H9 (cell line): ENCODE measurements around the gene CBR3. TPM values are rescaled to one million over a fixed set of nuclear protein-coding genes. Genes with fewer than 3 reads are reported as not detected.

Source experiments
- DNase-seq: peaks from one replicate; pipeline ENCODE4 v3.0.0-alpha.2; 2017
- H2AFZ ChIP-seq: one replicate; pipeline ENCODE4 v1.6.1; 2013; ENCODE audit warnings: mild to moderate bottlenecking, low read length, control low read depth, moderate library complexity
- H2AK5ac ChIP-seq: 2 replicates; pipeline ENCODE4 v1.6.1; 2013; ENCODE audit warnings: low read length, control low read depth, mixed read lengths; ENCODE audit not compliant: insufficient read length
- H2BK120ac ChIP-seq: one replicate; pipeline ENCODE4 v1.6.1; 2013; ENCODE audit warnings: low read depth, mild to moderate bottlenecking, low read length, control low read depth, inconsistent platforms; ENCODE audit not compliant: poor library complexity, severe bottlenecking
- H2BK12ac ChIP-seq: 2 replicates; pipeline ENCODE4 v1.6.1; 2013; ENCODE audit warnings: low read length, control low read depth, mixed read lengths, low read depth; ENCODE audit not compliant: insufficient read length
- H2BK15ac ChIP-seq: 2 replicates; pipeline ENCODE4 v1.6.1; 2013; ENCODE audit warnings: low read depth, low read length, control low read depth
- H2BK20ac ChIP-seq: one replicate; pipeline ENCODE4 v1.6.1; 2013; ENCODE audit warnings: low read depth, mild to moderate bottlenecking, low read length, control low read depth, inconsistent platforms; ENCODE audit not compliant: poor library complexity, severe bottlenecking
- H2BK5ac ChIP-seq: 2 replicates; pipeline ENCODE4 v1.6.1; 2013; ENCODE audit warnings: low read length, control low read depth, mixed read lengths; ENCODE audit not compliant: insufficient read length
- H3K14ac ChIP-seq: 2 replicates; pipeline ENCODE4 v1.6.1; 2013; ENCODE audit warnings: low read length, control low read depth; ENCODE audit not compliant: insufficient read depth
- H3K18ac ChIP-seq: 2 replicates; pipeline ENCODE4 v1.6.1; 2013; ENCODE audit warnings: low read depth, mild to moderate bottlenecking, mixed read lengths, low read length, control low read depth; ENCODE audit not compliant: insufficient read length
- H3K23ac ChIP-seq: 2 replicates; pipeline ENCODE4 v1.6.1; 2013; ENCODE audit warnings: low read length, control low read depth, mixed read lengths, low read depth; ENCODE audit not compliant: insufficient read length
- H3K23me2 ChIP-seq: 2 replicates; pipeline ENCODE4 v1.6.1; 2013; ENCODE audit warnings: low read depth, mild to moderate bottlenecking, mixed read lengths, low read length, control low read depth; ENCODE audit not compliant: insufficient read length, poor library complexity, severe bottlenecking
- H3K27ac ChIP-seq: 2 replicates; pipeline ENCODE4 v1.5.1; 2013; ENCODE audit warnings: low read length, control low read depth, mixed read lengths, low read depth; ENCODE audit not compliant: insufficient read length
- H3K27me3 ChIP-seq: 2 replicates; pipeline ENCODE4 v1.6.1; 2013; ENCODE audit warnings: low read length, control low read depth, inconsistent platforms; ENCODE audit not compliant: insufficient read depth
- H3K4ac ChIP-seq: 2 replicates; pipeline ENCODE4 v1.6.1; 2013; ENCODE audit warnings: low read depth, mild to moderate bottlenecking, control low read depth, inconsistent platforms, low read length, moderate library complexity
- H3K4me1 ChIP-seq: 2 replicates; pipeline ENCODE4 v1.6.1; 2013; ENCODE audit warnings: low read length, control low read depth, inconsistent platforms; ENCODE audit not compliant: insufficient read depth
- H3K4me2 ChIP-seq: 2 replicates; pipeline ENCODE4 v1.6.1; 2013; ENCODE audit warnings: low read length, control low read depth, mixed read lengths; ENCODE audit not compliant: insufficient read length, insufficient read depth
- H3K56ac ChIP-seq: 2 replicates; pipeline ENCODE4 v1.6.1; 2013; ENCODE audit warnings: low read depth, mild to moderate bottlenecking, mixed read lengths, low read length, control low read depth; ENCODE audit not compliant: insufficient read length
- H3K79me1 ChIP-seq: 2 replicates; pipeline ENCODE4 v1.6.1; 2013; ENCODE audit warnings: low read depth, mild to moderate bottlenecking, moderate library complexity, low read length, control low read depth, inconsistent platforms; ENCODE audit not compliant: insufficient read depth, poor library complexity, severe bottlenecking
- H3K79me2 ChIP-seq: 2 replicates; pipeline ENCODE4 v1.6.1; 2013; ENCODE audit warnings: low read length, control low read depth, inconsistent platforms; ENCODE audit not compliant: insufficient read depth
- H3K9ac ChIP-seq: 2 replicates; pipeline ENCODE4 v1.6.1; 2013; ENCODE audit warnings: low read length, control low read depth, mixed read lengths; ENCODE audit not compliant: insufficient read length; ENCODE audit errors: extremely low read depth
- H3K9me3 ChIP-seq: one replicate; pipeline ENCODE4 v1.6.1; 2013; ENCODE audit warnings: low read depth, low read length, inconsistent platforms; ENCODE audit not compliant: control insufficient read depth
- H3T11ph ChIP-seq: one replicate; pipeline ENCODE4 v1.6.1; 2013; ENCODE audit warnings: mild to moderate bottlenecking, low read length, control low read depth, inconsistent platforms
- H4K20me1 ChIP-seq: one replicate; pipeline ENCODE4 v1.6.1; 2013; ENCODE audit not compliant: control insufficient read depth, insufficient read length, insufficient read depth
- H4K5ac ChIP-seq: 2 replicates; pipeline ENCODE4 v1.6.1; 2013; ENCODE audit warnings: low read depth, mild to moderate bottlenecking, mixed read lengths, low read length, control low read depth; ENCODE audit not compliant: insufficient read length
- H4K8ac ChIP-seq: replicated peaks from 2 replicates; pipeline ENCODE4 v1.6.1; 2013; ENCODE audit warnings: low read length, control low read depth, mixed read lengths, low read depth; ENCODE audit not compliant: insufficient read length
- H4K91ac ChIP-seq: 2 replicates; pipeline ENCODE4 v1.6.1; 2013; ENCODE audit warnings: low read depth, mild to moderate bottlenecking, moderate library complexity, mixed read lengths, low read length, control low read depth; ENCODE audit not compliant: insufficient read length
- H3K27ac Mint-ChIP-seq, 3 experiments: 2 replicates in 2 of 3; 3 replicates in 1 of 3; pipeline ENCODE4 v1.8.0; 2020 to 2021; ENCODE audit warnings: mixed read lengths in 3 of 3, mild to moderate bottlenecking in 1 of 3, moderate library complexity in 1 of 3
- H3K27me3 Mint-ChIP-seq: 2 replicates; pipeline ENCODE4 v1.8.0; 2021; ENCODE audit warnings: low read depth, mild to moderate bottlenecking, moderate library complexity, mixed read lengths
- H3K36me3 Mint-ChIP-seq, 3 experiments: 2 replicates in 2 of 3; 3 replicates in 1 of 3; pipeline ENCODE4 v1.8.0; 2020 to 2021; ENCODE audit warnings: low read depth in 3 of 3, mixed read lengths in 3 of 3; ENCODE audit not compliant: insufficient read depth in 1 of 3
- H3K4me1 Mint-ChIP-seq, 2 experiments: 2 replicates each; pipeline ENCODE4 v1.8.0; 2020; ENCODE audit warnings: mixed read lengths in 2 of 2
- H3K4me3 Mint-ChIP-seq, 2 experiments: 2 replicates in 1 of 2; 3 replicates in 1 of 2; pipeline ENCODE4 v1.8.0; 2020 to 2021; ENCODE audit warnings: mild to moderate bottlenecking in 2 of 2, mixed read lengths in 2 of 2, moderate library complexity in 1 of 2
- H3K9me3 Mint-ChIP-seq, 2 experiments: 2 replicates in 1 of 2; 3 replicates in 1 of 2; pipeline ENCODE4 v1.8.0; 2020; ENCODE audit warnings: mild to moderate bottlenecking in 2 of 2, mixed read lengths in 2 of 2, moderate library complexity in 1 of 2
- CTCF ChIP-seq: fragments of 200-600 bp; sonication (generic); conservative IDR thresholded peaks from 3 replicates; pipeline ENCODE4 v1.8.0; 2021; ENCODE audit warnings: antibody characterized with exemption, mild to moderate bottlenecking
- WGBS: extraction: QIAGEN DNeasy Blood & Tissue Kit; methylation state at CpG from one replicate; pipeline ENCODE4 v1.1.7; 2013; ENCODE audit warnings: missing lambda C conversion rate, low lambda C conversion rate, mixed read lengths; ENCODE audit not compliant: insufficient read length; ENCODE audit errors: extremely low coverage; 5-methylcytosine and 5-hydroxymethylcytosine counted together
- total RNA-seq: library from RNA; stranded (reverse); gene quantifications from 2 replicates; pipeline ENCODE4 v1.2.1, GENCODE V29; 2021

CBR3 gene
- total RNA-seq, 1 experiment from 2014 or later: 2.4 TPM

GRCh38 chr21:36186506-36187399 lies 51.9 kb downstream of the CBR3 start:
- Histone ChIP-seq H2AFZ (no peak overlapping the region), H3K4ac (no peak overlapping the region), H2BK15ac (no peak overlapping the region), H2BK5ac (no peak overlapping the region), H3K79me2 (no peaks in the 10 kb centered on the region), H3K27ac (no peak overlapping the region), H4K91ac (no peak overlapping the region), H2BK12ac (no peak overlapping the region), H2BK20ac (no peak overlapping the region), H3K4me2 (no peak overlapping the region), H3K9ac (no peak overlapping the region), H3K79me1 (no peaks in the 10 kb centered on the region), H3K27me3 (no peaks in the 10 kb centered on the region), H3K4me1 (no peaks in the 10 kb centered on the region; the same call in 1 of the 2 replicates), H3T11ph (no peak overlapping the region), H3K23me2 (no peaks in the 10 kb centered on the region), H3K18ac (no peak overlapping the region), H3K14ac (no peak overlapping the region), H4K20me1 (no peaks in the 10 kb centered on the region), H4K5ac (no peak overlapping the region), H2BK120ac (no peak overlapping the region), H3K23ac (no peak overlapping the region), H2AK5ac (no peak overlapping the region), H3K9me3 (no peaks in the 10 kb centered on the region), H4K8ac (no peak overlapping the region), H3K56ac (no peak overlapping the region)
- DNase-seq: peak; percentile 48
- Mint-ChIP-seq H3K27ac (peak overlapping the region in 2 of 3 experiments; percentile 4 to 29; a peak in 1 of 7 replicates), H3K4me3 (no peak overlapping the region), H3K4me1 (peaks cover 15 to 19% of the 10 kb centered on the region in 2 experiments), H3K36me3 (peaks cover 0 to 2% (median 0%) of the 10 kb centered on the region in 3 experiments; a peak in 1 of 7 replicates), H3K9me3 (no peaks in the 10 kb centered on the region), H3K27me3 (no peaks in the 10 kb centered on the region)
- TF ChIP-seq CTCF: no peak
- WGBS: no CpG with 5 or more reads among the region's 18 CpGs
